Transverse colon (tissue), 3 donors: ENCODE results near the gene KRTAP5-11.
"Not testable (repeated sequence)": the region's sequence is repeated elsewhere in the genome, so short reads cannot be mapped to it uniquely, and the experiment has no call there.

ENCODE experiments used
- POLR2A ChIP-seq: fragments of 450-650 bp; IDR thresholded peaks from one replicate; pipeline ENCODE4 v1.6.1; 2016; ENCODE audit warnings: antibody characterized with exemption, mild to moderate bottlenecking, moderate library complexity
- TF ChIP-seq, protein P1 (sequence below), 5 experiments: fragments of 200-600 bp in 3 of 5; fragments of 450-650 bp in 2 of 5; sonication (generic) in 3 of 5; IDR thresholded peaks; 1 replicate in 2 of 5; 2 replicates in 3 of 5; pipeline ENCODE4 v1.5.1; 2016 to 2017; ENCODE audit warnings: antibody characterized with exemption in 5 of 5, inconsistent platforms in 3 of 5, mild to moderate bottlenecking in 2 of 5, moderate library complexity in 1 of 5

DNA sequence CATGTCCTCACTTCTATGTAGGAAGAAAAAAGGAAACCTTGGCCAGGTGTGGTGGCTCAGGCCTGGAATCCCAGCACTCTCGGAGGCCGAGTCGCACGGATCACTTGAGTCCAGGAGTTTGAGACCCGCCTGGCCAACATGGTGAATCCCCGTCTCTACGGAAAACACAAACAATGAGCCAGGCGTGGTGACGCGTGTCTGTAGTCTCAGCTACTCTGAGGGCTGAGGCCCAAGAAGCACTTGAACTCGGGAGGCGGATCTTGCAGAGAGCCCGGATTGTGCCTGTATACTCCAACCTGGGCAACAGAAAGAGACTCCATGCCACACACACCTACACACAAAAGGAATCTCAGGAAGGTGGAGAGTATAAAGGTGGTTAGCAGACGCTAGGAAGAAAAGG lies 39.9 kb upstream of the KRTAP5-11 start:
- TF ChIP-seq, protein P1, sequence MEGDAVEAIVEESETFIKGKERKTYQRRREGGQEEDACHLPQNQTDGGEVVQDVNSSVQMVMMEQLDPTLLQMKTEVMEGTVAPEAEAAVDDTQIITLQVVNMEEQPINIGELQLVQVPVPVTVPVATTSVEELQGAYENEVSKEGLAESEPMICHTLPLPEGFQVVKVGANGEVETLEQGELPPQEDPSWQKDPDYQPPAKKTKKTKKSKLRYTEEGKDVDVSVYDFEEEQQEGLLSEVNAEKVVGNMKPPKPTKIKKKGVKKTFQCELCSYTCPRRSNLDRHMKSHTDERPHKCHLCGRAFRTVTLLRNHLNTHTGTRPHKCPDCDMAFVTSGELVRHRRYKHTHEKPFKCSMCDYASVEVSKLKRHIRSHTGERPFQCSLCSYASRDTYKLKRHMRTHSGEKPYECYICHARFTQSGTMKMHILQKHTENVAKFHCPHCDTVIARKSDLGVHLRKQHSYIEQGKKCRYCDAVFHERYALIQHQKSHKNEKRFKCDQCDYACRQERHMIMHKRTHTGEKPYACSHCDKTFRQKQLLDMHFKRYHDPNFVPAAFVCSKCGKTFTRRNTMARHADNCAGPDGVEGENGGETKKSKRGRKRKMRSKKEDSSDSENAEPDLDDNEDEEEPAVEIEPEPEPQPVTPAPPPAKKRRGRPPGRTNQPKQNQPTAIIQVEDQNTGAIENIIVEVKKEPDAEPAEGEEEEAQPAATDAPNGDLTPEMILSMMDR (IDR thresholded peaks at IDR 0.05), result not testable (repeated sequence)
- TF ChIP-seq POLR2A, result not testable (repeated sequence)
